Germinal center (tissue), 1 donor: ENCODE data around the gene HBEGF.

Source experiments
- DNase-seq: peaks from one replicate; pipeline ENCODE4 v3.0.0; 2012; ENCODE audit warnings: mixed read lengths, low spot score

Gene HBEGF

DNA sequence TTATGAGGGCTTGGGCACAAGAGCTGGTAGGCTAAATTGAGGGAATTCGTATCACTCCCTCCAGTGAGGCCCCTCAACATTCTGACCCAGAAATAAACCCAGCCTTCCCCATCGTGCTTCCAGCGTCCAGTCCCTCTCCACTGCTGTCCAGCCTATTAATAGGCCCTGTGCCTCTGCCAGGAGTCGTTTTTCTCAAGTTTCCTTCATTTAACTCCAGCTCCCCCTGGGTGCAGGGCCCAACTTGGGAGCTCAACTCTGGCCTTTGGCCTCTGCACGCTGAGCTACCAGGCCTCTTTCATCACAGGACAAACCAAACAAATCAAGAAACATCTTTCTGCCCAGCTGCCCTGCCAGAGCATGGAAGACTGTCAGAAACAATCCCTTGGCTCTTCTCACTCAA, 10.0 kb downstream of the HBEGF start:
- no peak for DNase-seq

DNA sequence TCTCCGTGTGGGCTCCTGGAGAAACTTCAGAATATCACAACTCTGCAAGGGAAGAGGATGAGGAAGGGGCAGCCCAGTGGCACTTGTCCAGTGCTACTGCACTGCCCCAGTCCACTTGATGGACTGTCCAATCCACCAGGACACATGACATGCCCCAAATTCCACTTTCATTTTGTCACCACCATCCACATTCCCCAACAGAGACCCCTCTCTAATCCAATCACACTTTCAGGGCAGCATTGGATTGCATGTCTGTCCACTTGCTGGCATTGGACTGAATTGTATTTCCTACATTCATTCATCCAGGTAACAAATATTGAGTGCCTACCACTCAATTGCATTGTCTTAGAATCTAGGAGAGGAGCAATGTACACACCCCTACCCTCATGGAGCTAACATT, 14.8 kb downstream of the HBEGF start:
- no peak for DNase-seq

DNA sequence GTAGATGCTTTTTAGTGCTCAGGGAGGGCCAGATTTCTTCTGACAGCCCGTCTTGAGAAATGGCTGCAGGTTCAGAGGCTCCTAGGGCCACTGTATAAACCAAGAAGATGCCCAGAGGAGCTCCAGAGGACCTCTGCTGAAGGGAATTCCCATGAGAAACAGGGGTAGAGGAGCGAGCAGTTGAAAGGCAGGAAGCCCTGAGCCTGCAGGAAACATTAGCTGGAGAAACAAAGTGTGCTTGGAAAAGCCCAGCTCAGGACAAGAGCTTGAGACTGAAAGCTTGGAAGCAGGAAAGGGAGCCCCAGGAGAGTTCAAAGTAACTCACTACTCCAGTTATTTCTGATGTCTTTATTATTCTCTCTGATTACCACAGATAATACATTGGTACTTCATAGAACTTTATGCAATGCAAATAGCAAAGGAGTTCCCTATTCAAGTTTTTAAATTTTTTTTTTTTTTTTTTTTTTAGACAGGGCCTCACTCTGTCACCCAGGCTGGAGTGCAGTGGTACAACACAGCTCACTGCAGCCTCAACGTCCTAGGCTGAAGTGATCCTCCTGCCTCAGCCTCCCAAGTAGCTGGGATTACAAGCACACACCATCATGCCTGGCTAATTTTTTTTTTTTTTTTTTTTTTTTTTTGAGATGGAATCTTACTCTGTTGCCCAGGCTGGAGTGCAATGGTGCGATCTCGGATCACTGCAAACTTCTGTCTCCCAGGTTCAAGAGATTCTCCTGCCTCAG, 16.5 kb downstream of the HBEGF start:
- DNase-seq, result no peak

DNA sequence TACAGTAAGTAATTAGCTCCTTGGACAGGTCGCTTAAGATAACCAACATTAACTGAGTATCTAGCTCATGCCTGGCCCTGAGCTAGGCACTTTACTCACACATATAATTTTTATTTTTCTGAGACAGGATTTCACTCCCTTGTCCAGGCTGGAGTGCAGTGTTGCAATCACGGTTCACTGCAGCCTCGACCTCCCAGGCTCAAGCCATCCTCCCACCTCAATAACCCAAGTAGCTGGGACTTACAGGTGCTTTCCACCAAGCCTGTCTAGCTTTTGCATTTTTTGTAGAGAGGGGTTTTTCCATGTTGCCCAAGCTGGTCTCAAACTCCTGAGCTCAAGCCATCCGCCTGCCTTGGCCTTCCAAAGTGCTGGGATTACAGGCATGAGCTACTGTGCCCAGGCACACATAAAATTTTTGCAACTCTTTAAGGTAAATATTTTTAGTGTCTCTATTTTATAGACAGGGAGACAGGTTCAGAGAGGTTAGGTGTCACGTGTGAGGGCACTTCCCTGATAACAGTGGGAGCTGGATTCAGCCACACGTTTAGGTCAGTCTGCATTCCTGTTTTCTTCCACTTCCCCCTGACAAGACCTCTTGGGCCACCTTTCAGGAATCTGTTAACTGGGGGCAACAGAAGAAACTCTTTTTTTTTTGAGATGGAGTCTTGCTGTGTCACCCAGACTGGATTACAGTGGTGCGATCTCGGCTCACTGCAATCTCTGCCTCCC, 18.2 kb downstream of the HBEGF start:
- no peak for DNase-seq

DNA sequence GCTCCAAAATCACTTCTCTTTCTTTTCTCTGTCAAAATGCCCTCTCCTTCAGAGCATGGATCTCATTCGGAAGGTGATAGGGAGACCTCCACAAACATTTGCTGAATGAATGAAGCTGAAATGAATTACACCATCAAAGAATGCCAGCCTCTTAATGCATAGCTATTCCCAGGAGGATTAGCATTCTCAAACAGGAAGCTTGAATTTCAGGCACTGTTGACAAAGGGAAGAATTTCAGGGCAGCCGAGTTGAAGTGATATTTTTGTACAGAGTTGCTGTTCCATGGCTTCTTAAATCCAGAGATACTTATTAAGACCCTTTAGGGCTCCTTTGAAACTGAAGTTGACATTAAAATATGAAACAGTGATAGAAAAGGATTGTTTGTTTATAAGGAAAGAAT, 18.8 kb downstream of the HBEGF start:
- no peak for DNase-seq

DNA sequence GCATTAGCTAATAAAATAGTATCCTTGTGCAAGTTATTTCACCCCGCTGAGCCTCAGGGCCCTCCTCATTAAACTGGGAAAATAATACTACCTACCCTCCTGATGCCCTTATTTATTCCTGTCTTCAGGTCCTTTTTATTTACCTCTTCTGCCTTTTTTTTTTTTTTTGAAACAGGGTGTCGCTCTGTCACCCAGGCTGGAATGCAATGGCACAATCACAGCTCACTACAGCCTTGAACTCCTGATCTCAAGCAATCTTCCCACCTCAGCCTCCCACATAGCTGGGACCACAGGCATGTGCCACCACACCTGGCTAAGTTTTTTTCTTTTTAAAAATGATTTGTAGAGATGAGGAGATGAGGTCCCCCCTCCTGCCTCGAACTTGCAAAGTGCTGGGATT, 20.9 kb downstream of the HBEGF start:
- no peak for DNase-seq

DNA sequence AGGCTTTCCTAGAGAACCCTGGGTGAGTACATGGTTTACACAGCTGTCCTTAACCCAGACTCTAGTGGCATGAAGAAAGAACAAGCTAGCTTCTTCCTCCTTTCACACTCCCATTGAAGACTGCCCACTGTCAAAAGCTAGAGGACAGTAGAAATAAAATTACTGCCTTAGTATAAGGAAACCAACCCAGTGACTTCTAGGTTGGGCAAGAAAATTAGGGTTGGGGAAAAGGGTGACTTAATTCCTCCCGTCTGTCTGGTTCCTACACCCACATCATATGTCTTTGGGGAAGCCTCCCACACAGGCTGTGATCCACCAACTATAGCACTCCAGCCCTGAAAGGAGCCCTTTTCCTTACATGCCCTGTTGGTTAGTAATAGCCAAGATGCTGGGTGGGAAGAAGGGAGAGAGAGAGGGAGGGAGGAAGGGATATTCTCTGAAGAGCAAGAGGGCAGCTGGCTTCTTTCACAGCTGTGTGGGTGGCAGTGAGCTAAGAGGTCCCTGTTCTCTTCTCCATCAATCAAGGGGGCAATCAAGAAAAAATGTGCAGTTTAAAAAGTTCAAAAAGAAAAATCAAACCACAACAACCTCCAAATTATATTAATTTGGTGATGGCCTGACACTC, 21.7 kb downstream of the HBEGF start:
- DNase-seq, result no peak

DNA sequence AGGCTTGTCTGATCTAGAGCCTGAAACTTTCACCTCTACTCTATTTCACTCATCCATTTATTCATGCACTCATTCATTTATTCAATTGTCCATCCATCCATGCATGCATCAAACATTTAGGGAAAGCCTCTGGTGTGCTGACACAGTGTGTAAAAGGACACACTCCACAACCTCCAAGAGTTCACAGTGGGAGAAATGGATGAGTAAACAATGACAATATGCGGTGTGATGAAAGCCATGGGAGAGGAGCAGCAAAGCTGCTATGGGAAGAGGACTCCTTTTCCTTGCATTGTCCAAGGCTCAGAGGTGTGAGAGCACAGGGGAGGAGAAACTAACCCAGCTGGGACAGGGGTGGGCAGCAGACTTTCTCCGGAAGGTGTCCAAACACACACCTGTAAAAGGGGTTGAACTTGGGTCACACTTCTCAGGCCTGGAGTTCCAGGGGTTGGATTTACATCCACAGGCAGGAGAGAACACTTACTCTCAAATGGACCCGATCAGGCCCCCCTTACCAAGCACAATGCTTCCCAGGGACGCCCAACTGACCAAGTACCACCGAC, 22.3 kb downstream of the HBEGF start:
- no peak for DNase-seq

DNA sequence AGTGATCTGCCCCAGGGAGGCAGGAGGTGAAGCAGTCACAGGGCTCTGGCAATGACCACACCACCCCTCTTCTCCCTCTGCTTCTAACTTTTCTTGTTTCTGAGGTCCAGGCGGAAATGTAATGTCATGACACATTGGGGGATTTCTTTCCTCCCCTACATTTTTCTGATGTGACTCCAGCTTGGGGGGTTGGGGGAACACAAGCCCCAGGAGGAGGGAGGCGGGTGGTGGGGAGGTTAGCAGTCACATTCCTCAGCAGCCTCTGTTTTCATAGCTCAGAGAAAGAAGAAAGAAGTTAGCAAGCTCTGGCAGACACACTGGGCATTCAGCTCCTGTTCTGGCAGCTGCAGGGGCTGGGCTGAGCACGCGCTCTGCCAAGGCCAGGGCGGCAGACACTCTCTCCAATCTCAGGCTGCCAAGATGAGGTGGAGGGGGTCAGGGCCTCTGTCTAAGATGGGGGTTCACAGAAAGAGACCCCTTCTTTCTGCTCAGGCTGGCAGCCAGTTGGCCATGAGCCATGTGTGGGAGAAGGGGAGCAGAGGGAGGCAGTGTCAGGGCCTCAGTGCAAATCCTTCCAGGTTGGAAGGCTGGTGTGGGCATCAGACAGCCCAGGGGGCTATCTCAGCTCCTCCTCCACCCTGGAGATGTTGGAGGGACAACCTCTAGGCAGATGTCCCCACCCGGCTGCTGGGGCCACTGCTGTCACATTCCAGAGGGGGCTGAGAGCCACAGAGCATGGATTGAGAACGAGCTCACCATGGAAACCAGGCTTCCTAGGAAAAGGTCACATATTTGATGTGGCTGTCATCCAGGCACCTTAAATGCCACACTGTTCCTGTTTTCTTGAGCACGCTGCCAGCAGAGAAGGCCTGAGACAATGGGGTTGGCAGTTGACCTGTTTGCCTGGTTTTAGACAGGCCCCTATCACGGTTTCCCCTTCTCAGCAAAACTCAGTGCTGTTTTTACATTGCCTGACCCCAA, 23.4 kb downstream of the HBEGF start:
- no peak for DNase-seq

DNA sequence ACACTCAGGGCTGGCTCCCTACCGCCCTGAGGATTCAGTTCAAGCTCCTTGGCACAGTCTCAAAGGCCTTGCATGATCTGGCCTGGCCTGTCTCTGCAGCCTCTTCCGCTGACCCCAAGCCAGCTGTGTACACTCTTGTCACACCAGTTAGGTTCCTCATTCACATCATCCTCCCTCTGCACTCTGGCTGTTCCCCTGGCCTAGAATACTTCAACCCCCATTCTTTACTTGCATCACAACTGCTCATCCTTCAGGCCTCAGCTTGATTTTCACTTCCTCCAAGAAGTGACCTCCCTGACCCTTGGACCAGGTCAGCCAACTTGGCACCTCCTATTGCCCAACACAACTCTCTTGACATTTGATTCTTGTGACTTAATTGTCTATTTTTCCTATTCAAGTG, 24.6 kb downstream of the HBEGF start:
- no peak for DNase-seq

DNA sequence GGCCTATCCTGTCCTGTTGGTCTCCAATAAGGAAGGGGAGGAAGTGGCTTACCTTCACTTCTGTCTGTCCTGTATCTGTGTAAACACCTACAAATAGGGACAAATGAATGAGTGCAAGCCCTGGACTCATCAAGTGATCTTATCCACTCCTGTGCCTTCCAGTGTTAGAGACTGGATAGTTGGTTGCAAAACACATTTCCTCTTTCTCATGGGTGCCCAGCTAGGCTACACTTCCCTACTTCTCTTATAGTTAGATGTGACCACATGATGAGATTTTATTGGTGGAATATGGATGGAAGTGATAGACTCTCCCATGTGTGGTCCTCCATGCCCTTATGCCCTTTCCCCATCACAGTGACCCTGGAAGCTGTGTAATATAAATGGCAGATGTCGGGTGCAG, 26.6 kb downstream of the HBEGF start:
- DNase-seq, result no peak

DNA sequence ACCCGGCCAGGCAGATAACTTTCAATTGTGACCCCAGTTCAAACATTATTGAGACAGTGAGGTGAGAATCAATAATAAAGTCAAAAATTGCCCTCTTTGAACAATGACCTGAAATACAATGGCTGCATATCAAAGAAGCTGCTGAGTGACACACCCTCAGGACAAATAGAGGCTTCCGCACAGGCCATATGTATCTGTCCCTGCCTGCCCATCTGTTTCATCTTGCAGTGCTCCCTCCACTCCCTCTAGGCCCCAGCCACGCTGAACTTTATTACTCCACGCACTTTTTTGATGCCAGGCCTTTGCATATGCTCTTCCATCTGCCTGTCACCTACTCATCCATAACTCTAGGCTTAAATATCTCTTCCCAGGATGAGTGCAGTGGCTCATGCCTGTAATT, 27.6 kb downstream of the HBEGF start:
- no peak for DNase-seq

DNA sequence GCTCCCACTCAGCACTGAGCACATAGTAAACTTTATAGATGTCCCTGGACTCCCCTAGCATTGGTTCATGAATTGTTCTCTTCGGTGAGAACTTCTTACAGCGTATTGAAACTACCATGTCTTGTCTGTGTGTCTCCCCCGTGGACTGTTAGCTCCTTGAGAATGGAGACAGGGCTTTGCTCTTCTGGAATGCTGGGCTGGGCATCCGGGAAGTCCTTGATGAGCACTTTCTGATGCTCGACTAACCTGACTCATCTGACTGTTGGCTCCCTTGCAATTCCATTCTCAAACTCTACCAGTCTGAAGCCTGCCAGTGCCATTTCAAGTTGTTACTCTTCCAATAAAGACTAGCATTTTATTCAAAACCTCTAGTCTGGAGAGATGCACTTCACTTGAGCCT, 28.5 kb downstream of the HBEGF start:
- no peak for DNase-seq

DNA sequence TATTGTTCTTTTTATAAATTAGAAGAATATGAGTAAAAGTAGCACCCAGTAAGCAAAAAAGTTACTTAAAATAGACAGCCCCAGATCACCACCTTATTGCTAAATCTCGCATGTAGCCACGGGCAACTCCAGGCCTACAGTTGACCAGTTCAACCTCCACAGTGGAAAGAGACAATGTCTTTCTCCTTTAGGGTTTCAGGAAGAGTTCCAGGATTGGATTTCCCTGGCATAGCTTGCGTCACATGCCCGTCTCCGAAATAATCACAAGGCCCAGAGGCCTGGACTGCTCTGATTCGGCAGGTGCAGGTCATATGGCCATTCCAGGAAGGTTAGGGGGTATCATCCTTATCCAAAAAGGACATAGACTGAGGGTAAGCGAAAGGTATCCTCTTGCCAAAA, 33.6 kb downstream of the HBEGF start:
- DNase-seq, result no peak

DNA sequence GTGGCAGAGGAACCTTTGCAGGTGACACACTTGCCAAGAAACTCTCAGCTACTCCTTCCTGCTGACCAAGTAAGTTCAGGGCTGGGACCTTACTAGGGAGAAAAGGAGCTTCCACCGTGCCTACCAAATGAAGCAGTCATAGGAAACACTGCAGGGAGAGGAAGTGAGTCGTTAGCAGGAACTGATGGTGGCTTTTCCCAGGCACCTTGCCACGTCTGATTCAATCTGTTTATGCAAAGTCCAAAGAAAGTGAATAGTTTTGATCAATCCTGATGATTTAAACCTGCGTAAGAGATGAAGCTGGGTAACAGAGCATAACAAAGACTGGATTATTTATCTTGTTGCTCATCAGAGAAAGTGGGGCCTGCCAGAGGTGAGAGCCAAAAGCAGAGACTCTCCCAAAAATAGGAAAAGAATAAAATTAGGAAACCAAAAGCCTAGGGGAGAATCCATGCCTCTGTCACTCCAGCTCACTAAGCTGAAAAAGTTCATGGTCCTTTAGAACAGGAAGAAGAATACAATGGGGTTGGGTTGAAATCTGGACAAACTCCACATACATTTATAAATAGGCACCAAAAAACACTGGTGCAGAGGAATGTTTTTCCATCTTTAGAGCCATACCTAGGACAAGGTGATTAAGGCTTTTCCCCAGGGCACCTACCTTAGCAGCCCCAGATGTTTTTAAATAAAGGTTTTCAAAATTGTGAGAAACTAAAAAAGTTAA, 34.2 kb downstream of the HBEGF start:
- no peak for DNase-seq

DNA sequence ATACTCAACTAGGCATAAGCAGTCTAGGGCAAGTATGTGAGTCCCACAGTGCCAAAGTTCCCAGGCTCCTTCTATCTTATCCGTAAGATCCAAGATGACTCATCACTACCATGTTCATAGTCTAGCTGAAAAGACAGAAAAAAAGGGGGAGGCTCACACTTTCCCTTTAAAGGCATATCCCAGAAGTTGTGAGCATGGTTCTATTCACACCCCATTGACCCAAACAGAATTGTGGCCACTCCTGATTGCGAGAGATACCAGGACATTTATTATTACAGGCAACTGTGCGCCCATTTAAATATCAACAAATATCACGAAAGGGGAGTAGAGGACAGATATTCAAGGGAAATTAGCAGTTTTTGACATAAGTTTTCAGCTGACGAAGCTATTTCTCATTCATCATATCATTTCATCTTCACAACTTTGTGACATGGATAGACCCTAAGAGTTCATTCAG, 35.4 kb downstream of the HBEGF start:
- DNase-seq, result no peak

DNA sequence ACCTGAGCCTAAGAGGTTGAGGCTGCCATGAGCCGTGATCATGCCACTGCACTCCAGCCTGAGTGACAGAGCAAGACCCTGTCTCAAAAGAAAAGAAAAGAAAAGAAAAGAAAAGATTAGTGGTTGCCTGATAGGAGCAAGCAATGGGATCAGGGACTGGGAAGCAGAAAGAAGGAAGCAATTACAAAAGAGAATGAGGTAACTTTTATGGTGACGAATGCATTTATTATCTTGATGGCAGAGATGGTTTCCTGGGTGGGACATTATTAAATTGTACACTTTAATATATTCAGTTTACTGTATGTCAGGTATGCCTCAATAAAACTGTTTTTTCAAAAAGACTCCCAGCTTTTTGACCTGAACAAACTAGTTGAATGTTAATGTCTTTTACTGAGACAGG, 36.0 kb downstream of the HBEGF start:
- no peak for DNase-seq

DNA sequence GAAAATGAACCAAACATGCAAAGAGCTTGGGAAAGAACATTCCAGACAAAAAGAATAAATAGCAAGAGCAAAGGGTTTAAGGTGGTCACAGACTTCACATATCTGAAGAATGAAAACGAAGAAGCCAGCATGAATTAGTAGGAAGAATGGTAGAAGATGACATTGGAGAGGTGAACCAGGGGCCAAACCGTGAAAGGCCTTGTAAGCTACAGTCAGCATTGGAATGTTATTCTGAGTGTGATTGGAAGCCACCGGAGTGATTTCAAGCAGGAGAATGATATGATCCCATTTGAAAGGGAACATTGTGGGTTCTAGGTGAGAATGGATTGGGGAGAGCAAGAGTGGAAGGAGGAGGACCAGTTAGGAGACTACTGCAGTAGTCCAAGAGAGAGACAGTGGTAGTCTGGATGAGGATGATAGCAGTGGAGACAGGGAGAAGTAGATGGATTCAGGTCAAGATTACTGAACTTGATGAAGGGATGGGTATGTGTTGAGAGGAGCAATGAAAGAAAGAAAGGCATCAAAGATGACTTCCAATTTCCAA, 36.6 kb downstream of the HBEGF start:
- no peak for DNase-seq

DNA sequence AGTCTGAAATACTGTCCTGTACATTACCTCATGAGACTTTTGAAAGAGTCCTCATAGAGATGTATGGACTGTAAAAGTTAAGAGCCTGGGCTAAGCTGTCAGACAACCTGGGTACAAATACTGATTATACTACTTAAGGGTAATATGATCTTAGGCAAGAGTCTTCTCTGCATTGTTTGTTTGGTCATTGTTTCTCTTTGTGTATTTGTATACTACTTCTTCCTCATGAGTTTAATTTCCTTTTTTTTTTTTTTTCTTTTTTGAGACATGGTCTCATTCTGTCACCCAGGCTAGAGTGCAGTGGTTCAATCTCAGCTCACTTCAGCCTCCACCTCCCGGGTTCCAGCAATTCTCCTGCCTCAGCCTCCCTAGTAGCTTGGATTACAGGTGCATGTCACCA, 40.9 kb downstream of the HBEGF start:
- no peak for DNase-seq

DNA sequence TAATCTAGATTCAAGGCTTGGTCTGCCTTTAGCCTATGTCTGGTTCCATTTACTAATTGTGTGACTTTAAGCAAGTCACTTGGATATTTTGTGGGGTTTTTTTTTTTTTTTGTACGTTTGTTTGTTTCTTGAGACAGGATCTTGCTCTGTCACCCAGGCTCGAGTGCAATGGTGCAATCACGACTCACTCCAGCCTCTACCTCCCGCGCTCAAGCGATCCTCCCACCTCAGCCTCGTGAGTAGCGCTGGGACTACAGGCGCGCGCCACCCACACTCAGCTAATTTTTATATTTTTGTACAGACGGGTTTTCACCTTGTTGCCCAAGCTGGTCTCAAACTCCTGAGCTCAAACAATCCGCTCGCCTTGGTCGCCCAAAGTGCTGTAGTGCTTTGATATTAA, 42.4 kb downstream of the HBEGF start:
- no peak for DNase-seq
